Omental fat pad (tissue), 4 donors: Measurements from ENCODE around the gene TRPM4. TPM values are rescaled to one million over a fixed set of nuclear protein-coding genes. Genes with fewer than 3 reads are reported as not detected.

Source experiments
- ATAC-seq: fragments of 150-250 bp; one replicate; pipeline ENCODE4 v1.9.1; 2016; ENCODE audit warnings: mild to moderate bottlenecking, moderate library complexity; ENCODE audit not compliant: low FRiP score
- DNase-seq: peaks from one replicate; pipeline ENCODE4 v3.0.0-alpha.2; 2019; ENCODE audit warnings: low spot score
- CTCF ChIP-seq, 3 donors: fragments of 450-650 bp; IDR thresholded peaks; one replicate each; pipeline ENCODE4 v1.5.1; 2016 to 2017; ENCODE audit warnings: antibody characterized with exemption in 3 of 3, mild to moderate bottlenecking in 3 of 3, moderate library complexity in 2 of 3
- total RNA-seq, 4 donors: library from RNA; depleted of rRNA; stranded (reverse); fragments of >200 nt; gene quantifications; one replicate each; pipeline ENCODE4 v1.1.0, GENCODE V29; 2016

Gene TRPM4
- total RNA-seq, 4 donors from 2014 or later = 7.2 to 26.0 (median 10.6) TPM

DNA sequence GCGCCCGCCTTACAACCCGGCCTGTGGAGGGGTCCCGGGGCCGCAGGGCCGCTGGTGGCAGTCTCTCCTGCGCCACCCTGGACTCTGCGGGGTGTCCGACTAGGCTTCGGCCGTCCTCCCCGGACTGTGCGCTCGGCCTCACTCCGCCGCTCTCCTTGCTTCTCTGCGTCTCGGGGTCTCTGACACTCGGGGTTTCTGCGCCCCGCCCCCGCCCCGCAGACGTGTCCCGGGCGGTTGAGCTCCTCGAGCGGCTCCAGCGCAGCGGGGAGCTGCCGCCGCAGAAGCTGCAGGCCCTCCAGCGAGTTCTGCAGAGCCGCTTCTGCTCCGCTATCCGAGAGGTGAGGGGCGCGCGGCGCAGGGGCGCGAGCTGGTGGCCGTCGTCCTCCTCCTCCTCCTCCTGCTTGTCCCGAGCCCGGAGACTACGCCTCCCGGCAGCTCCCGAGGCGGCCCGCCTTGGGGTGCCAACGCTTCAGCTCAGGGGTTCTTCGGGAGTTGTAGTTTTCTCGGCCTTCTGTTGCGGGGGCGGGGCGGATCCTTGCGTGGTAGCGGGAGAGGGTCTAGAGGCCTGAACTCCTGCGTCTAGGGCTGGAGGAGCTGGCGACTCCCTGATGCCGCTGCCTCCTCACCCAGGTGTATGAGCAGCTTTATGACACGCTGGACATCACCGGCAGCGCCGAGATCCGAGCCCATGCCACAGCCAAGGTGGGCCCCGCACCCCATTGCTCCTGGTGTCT, 42.8 kb upstream of the TRPM4 start:
- TF ChIP-seq CTCF (IDR thresholded peaks at IDR 0.05) = no peak
- DNase-seq = no peak
- no peak for ATAC-seq

- ATAC-seq = no peak
- no peak for TF ChIP-seq CTCF (IDR thresholded peaks at IDR 0.05)
- DNase-seq = peak; percentile 35
Measured at GRCh38 chr19:49116544-49116943, 41.0 kb upstream of the TRPM4 start.

DNA sequence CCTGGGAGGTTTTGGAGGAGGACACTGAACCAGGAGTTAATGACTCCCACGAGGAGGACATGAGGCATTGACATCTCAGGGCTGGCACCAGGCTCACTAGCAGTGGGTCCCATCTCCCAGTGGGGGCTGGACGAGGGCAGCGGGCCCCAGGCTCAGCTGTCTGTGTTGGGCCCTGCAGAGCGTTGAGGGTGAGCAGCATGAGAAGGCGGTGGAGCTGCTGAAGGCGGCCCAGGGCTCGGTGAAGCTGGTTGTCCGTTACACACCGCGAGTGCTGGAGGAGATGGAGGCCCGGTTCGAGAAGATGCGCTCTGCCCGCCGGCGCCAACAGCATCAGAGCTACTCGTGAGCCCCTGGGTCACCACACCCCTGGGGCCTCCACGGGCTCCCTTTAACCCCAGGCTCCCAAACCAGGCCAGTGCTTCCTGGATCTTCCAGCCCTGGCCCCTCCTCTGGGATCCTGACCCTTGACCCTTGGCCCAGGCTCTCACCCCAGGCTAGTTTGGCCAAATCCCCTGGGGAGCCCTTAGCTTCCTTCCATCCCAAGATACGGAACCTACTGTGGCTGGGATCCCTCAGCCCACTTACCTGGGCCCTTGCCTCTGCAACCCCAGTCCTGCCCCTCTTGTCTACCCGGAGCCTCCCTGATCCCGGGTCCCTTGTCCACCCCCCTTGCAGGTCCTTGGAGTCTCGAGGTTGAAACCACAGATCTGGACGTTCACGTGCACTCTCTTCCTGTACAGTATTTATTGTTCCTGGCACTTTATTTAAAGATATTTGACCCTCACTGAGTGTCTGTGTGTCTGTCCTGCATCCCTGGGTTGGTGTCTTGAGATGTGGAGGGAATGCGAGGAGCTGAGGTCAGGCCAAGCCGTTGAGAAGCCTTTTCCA, 39.7 kb upstream of the TRPM4 start:
- ATAC-seq (no peak), DNase-seq (no peak)
- TF ChIP-seq CTCF (IDR thresholded peaks at IDR 0.05) = no peak

GRCh38 chr19:49118565-49119410, 38.8 kb upstream of the TRPM4 start, which contains the start of gene C19orf73:
C19orf73 (minus strand) TSS chr19:49119143; CDS start chr19:49119022, 121 bp downstream.
- ATAC-seq (peak; percentile 91), DNase-seq (peak; percentile 69)
- no peak for TF ChIP-seq CTCF (IDR thresholded peaks at IDR 0.05)

DNA sequence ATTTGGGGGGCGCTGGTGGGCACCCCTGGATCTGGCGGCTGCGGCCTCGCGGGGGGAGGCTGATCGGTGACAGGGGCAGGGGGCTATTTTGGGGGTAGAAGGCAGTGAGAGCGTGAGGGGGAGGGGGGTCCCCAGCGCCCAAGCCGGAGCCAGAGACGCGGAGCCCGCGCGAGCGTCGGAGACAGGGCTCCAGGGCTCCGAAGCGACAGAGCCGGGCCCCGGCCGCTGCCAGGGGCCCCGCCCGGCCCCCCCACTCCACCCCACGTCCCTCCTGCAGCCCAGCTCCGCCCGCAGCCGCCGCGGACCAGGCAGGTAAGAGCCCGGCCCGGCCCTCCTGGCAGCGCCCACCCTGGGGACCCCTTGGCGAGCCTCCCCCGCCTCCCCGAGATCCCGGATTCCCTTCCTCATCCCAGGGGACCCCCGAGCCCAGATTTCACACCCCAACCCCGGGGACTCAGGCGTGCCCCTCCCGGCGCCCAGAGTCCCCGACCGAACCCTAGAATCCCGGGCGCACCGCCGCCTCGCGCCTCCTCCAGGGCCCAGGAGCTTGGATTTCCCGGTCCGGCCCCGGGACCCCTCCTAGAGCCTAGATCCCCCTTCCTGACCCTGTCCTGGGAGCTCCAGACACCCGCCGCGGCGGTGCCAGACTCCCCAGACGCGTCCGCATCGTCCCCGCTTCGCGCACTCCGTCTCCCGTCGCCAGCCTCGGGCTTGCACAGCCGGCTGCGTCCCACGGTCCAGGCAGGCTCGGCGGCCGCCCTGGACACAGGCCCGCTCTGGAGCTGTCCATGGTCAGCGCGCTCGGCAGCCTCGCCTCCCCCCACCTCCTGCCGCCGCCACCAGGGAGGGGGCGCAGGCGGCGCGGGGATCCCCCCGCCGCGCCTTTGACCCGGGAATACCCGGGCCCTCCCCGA, 37.9 kb upstream of the TRPM4 start, which contains the start of gene PPFIA3:
Gene PPFIA3, plus strand, starts transcription at position 134 of the 914 bp plus-strand sequence. CDS start 8,330 bp downstream, outside the sequence.
- DNase-seq = no peak
- no peak for TF ChIP-seq CTCF (IDR thresholded peaks at IDR 0.05)
- ATAC-seq = peak; percentile 34

GRCh38 chr19:49120325-49120683, 37.3 kb upstream of the TRPM4 start:
- no peak for DNase-seq
- no peak for TF ChIP-seq CTCF (IDR thresholded peaks at IDR 0.05)
- no peak for ATAC-seq
